Measurements from ENCODE around the gene GRIK1.

GRCh38 chr21:29749223-29749622 is 190.6 kb downstream of the GRIK1 start:
- TF ChIP-seq, protein P1, sequence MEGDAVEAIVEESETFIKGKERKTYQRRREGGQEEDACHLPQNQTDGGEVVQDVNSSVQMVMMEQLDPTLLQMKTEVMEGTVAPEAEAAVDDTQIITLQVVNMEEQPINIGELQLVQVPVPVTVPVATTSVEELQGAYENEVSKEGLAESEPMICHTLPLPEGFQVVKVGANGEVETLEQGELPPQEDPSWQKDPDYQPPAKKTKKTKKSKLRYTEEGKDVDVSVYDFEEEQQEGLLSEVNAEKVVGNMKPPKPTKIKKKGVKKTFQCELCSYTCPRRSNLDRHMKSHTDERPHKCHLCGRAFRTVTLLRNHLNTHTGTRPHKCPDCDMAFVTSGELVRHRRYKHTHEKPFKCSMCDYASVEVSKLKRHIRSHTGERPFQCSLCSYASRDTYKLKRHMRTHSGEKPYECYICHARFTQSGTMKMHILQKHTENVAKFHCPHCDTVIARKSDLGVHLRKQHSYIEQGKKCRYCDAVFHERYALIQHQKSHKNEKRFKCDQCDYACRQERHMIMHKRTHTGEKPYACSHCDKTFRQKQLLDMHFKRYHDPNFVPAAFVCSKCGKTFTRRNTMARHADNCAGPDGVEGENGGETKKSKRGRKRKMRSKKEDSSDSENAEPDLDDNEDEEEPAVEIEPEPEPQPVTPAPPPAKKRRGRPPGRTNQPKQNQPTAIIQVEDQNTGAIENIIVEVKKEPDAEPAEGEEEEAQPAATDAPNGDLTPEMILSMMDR (IDR thresholded peaks at IDR 0.05; ENCODE audit: borderline replicate concordance, extremely low read depth, low read length, poor library complexity, severe bottlenecking): no peak
- no peak for TF ChIP-seq EZH2 (IDR thresholded peaks at IDR 0.05; ENCODE audit: borderline replicate concordance, low read depth, low read length, severe bottlenecking)
